H9 (cell line): ENCODE results near the gene SCAP. TPM values are rescaled to one million over a fixed set of nuclear protein-coding genes. Genes with fewer than 3 reads are reported as not detected.

Experiments
- DNase-seq: peaks from one replicate; pipeline ENCODE4 v3.0.0-alpha.2; 2017
- H2AFZ ChIP-seq: one replicate; pipeline ENCODE4 v1.6.1; 2013; ENCODE audit warnings: mild to moderate bottlenecking, low read length, control low read depth, moderate library complexity
- H2AK5ac ChIP-seq: 2 replicates; pipeline ENCODE4 v1.6.1; 2013; ENCODE audit warnings: low read length, control low read depth, mixed read lengths; ENCODE audit not compliant: insufficient read length
- H2BK120ac ChIP-seq: one replicate; pipeline ENCODE4 v1.6.1; 2013; ENCODE audit warnings: low read depth, mild to moderate bottlenecking, low read length, control low read depth, inconsistent platforms; ENCODE audit not compliant: poor library complexity, severe bottlenecking
- H2BK12ac ChIP-seq: 2 replicates; pipeline ENCODE4 v1.6.1; 2013; ENCODE audit warnings: low read length, control low read depth, mixed read lengths, low read depth; ENCODE audit not compliant: insufficient read length
- H2BK15ac ChIP-seq: 2 replicates; pipeline ENCODE4 v1.6.1; 2013; ENCODE audit warnings: low read depth, low read length, control low read depth
- H2BK20ac ChIP-seq: one replicate; pipeline ENCODE4 v1.6.1; 2013; ENCODE audit warnings: low read depth, mild to moderate bottlenecking, low read length, control low read depth, inconsistent platforms; ENCODE audit not compliant: poor library complexity, severe bottlenecking
- H2BK5ac ChIP-seq: 2 replicates; pipeline ENCODE4 v1.6.1; 2013; ENCODE audit warnings: low read length, control low read depth, mixed read lengths; ENCODE audit not compliant: insufficient read length
- H3K14ac ChIP-seq: 2 replicates; pipeline ENCODE4 v1.6.1; 2013; ENCODE audit warnings: low read length, control low read depth; ENCODE audit not compliant: insufficient read depth
- H3K18ac ChIP-seq: 2 replicates; pipeline ENCODE4 v1.6.1; 2013; ENCODE audit warnings: low read depth, mild to moderate bottlenecking, mixed read lengths, low read length, control low read depth; ENCODE audit not compliant: insufficient read length
- H3K23ac ChIP-seq: 2 replicates; pipeline ENCODE4 v1.6.1; 2013; ENCODE audit warnings: low read length, control low read depth, mixed read lengths, low read depth; ENCODE audit not compliant: insufficient read length
- H3K23me2 ChIP-seq: 2 replicates; pipeline ENCODE4 v1.6.1; 2013; ENCODE audit warnings: low read depth, mild to moderate bottlenecking, mixed read lengths, low read length, control low read depth; ENCODE audit not compliant: insufficient read length, poor library complexity, severe bottlenecking
- H3K27ac ChIP-seq: 2 replicates; pipeline ENCODE4 v1.5.1; 2013; ENCODE audit warnings: low read length, control low read depth, mixed read lengths, low read depth; ENCODE audit not compliant: insufficient read length
- H3K27me3 ChIP-seq: 2 replicates; pipeline ENCODE4 v1.6.1; 2013; ENCODE audit warnings: low read length, control low read depth, inconsistent platforms; ENCODE audit not compliant: insufficient read depth
- H3K4ac ChIP-seq: 2 replicates; pipeline ENCODE4 v1.6.1; 2013; ENCODE audit warnings: low read depth, mild to moderate bottlenecking, control low read depth, inconsistent platforms, low read length, moderate library complexity
- H3K4me1 ChIP-seq: 2 replicates; pipeline ENCODE4 v1.6.1; 2013; ENCODE audit warnings: low read length, control low read depth, inconsistent platforms; ENCODE audit not compliant: insufficient read depth
- H3K4me2 ChIP-seq: 2 replicates; pipeline ENCODE4 v1.6.1; 2013; ENCODE audit warnings: low read length, control low read depth, mixed read lengths; ENCODE audit not compliant: insufficient read length, insufficient read depth
- H3K56ac ChIP-seq: 2 replicates; pipeline ENCODE4 v1.6.1; 2013; ENCODE audit warnings: low read depth, mild to moderate bottlenecking, mixed read lengths, low read length, control low read depth; ENCODE audit not compliant: insufficient read length
- H3K79me1 ChIP-seq: 2 replicates; pipeline ENCODE4 v1.6.1; 2013; ENCODE audit warnings: low read depth, mild to moderate bottlenecking, moderate library complexity, low read length, control low read depth, inconsistent platforms; ENCODE audit not compliant: insufficient read depth, poor library complexity, severe bottlenecking
- H3K79me2 ChIP-seq: 2 replicates; pipeline ENCODE4 v1.6.1; 2013; ENCODE audit warnings: low read length, control low read depth, inconsistent platforms; ENCODE audit not compliant: insufficient read depth
- H3K9ac ChIP-seq: 2 replicates; pipeline ENCODE4 v1.6.1; 2013; ENCODE audit warnings: low read length, control low read depth, mixed read lengths; ENCODE audit not compliant: insufficient read length; ENCODE audit errors: extremely low read depth
- H3K9me3 ChIP-seq: one replicate; pipeline ENCODE4 v1.6.1; 2013; ENCODE audit warnings: low read depth, low read length, inconsistent platforms; ENCODE audit not compliant: control insufficient read depth
- H3T11ph ChIP-seq: one replicate; pipeline ENCODE4 v1.6.1; 2013; ENCODE audit warnings: mild to moderate bottlenecking, low read length, control low read depth, inconsistent platforms
- H4K20me1 ChIP-seq: one replicate; pipeline ENCODE4 v1.6.1; 2013; ENCODE audit not compliant: control insufficient read depth, insufficient read length, insufficient read depth
- H4K5ac ChIP-seq: 2 replicates; pipeline ENCODE4 v1.6.1; 2013; ENCODE audit warnings: low read depth, mild to moderate bottlenecking, mixed read lengths, low read length, control low read depth; ENCODE audit not compliant: insufficient read length
- H4K8ac ChIP-seq: replicated peaks from 2 replicates; pipeline ENCODE4 v1.6.1; 2013; ENCODE audit warnings: low read length, control low read depth, mixed read lengths, low read depth; ENCODE audit not compliant: insufficient read length
- H4K91ac ChIP-seq: 2 replicates; pipeline ENCODE4 v1.6.1; 2013; ENCODE audit warnings: low read depth, mild to moderate bottlenecking, moderate library complexity, mixed read lengths, low read length, control low read depth; ENCODE audit not compliant: insufficient read length
- H3K27ac Mint-ChIP-seq, 3 experiments: 2 replicates in 2 of 3; 3 replicates in 1 of 3; pipeline ENCODE4 v1.8.0; 2020 to 2021; ENCODE audit warnings: mixed read lengths in 3 of 3, mild to moderate bottlenecking in 1 of 3, moderate library complexity in 1 of 3
- H3K27me3 Mint-ChIP-seq: 2 replicates; pipeline ENCODE4 v1.8.0; 2021; ENCODE audit warnings: low read depth, mild to moderate bottlenecking, moderate library complexity, mixed read lengths
- H3K36me3 Mint-ChIP-seq, 3 experiments: 2 replicates in 2 of 3; 3 replicates in 1 of 3; pipeline ENCODE4 v1.8.0; 2020 to 2021; ENCODE audit warnings: low read depth in 3 of 3, mixed read lengths in 3 of 3; ENCODE audit not compliant: insufficient read depth in 1 of 3
- H3K4me1 Mint-ChIP-seq, 2 experiments: 2 replicates each; pipeline ENCODE4 v1.8.0; 2020; ENCODE audit warnings: mixed read lengths in 2 of 2
- H3K4me3 Mint-ChIP-seq, 2 experiments: 2 replicates in 1 of 2; 3 replicates in 1 of 2; pipeline ENCODE4 v1.8.0; 2020 to 2021; ENCODE audit warnings: mild to moderate bottlenecking in 2 of 2, mixed read lengths in 2 of 2, moderate library complexity in 1 of 2
- H3K9me3 Mint-ChIP-seq, 2 experiments: 2 replicates in 1 of 2; 3 replicates in 1 of 2; pipeline ENCODE4 v1.8.0; 2020; ENCODE audit warnings: mild to moderate bottlenecking in 2 of 2, mixed read lengths in 2 of 2, moderate library complexity in 1 of 2
- CTCF ChIP-seq: fragments of 200-600 bp; sonication (generic); conservative IDR thresholded peaks from 3 replicates; pipeline ENCODE4 v1.8.0; 2021; ENCODE audit warnings: antibody characterized with exemption, mild to moderate bottlenecking
- WGBS: extraction: QIAGEN DNeasy Blood & Tissue Kit; methylation state at CpG from one replicate; pipeline ENCODE4 v1.1.7; 2013; ENCODE audit warnings: missing lambda C conversion rate, low lambda C conversion rate, mixed read lengths; ENCODE audit not compliant: insufficient read length; ENCODE audit errors: extremely low coverage; 5-methylcytosine and 5-hydroxymethylcytosine counted together
- total RNA-seq: library from RNA; stranded (reverse); gene quantifications from 2 replicates; pipeline ENCODE4 v1.2.1, GENCODE V29; 2021

The SCAP gene
- total RNA-seq, 1 experiment from 2014 or later, result 104 TPM

- no peak overlapping the region for H3K18ac ChIP-seq
- no peak overlapping the region for H3K56ac ChIP-seq
- no peak overlapping the region for H3K27ac Mint-ChIP-seq
- no peak overlapping the region for H4K5ac ChIP-seq
- H4K8ac ChIP-seq, result no peak overlapping the region
- no peak overlapping the region for H2BK15ac ChIP-seq
- no peak for TF ChIP-seq CTCF
- no peak overlapping the region for H2AFZ ChIP-seq
- no peak overlapping the region for H3K14ac ChIP-seq
- no peaks in the 10 kb centered on the region for H3K27me3 ChIP-seq
- no peaks in the 10 kb centered on the region for H3K4me1 ChIP-seq
- no CpG with 5 or more reads among the region's 4 CpGs for WGBS
- no peaks in the 10 kb centered on the region for H3K9me3 ChIP-seq
- H3K9ac ChIP-seq, result no peak overlapping the region
- H3K9me3 Mint-ChIP-seq, result no peaks in the 10 kb centered on the region
- no peak overlapping the region for H3T11ph ChIP-seq
- H3K4me2 ChIP-seq, result no peak overlapping the region
- no peaks in the 10 kb centered on the region for H3K79me2 ChIP-seq
- no peaks in the 10 kb centered on the region for H3K79me1 ChIP-seq
- peaks cover 30 to 54% (median 50%) of the 10 kb centered on the region in 3 experiments; a peak in 6 of 7 replicates for H3K36me3 Mint-ChIP-seq
- no peak overlapping the region for H3K4ac ChIP-seq
- H3K27ac ChIP-seq, result no peak overlapping the region
- no peak overlapping the region for H2BK5ac ChIP-seq
- DNase-seq, result no peak
- H3K27me3 Mint-ChIP-seq, result no peaks in the 10 kb centered on the region
- H3K23me2 ChIP-seq, result no peaks in the 10 kb centered on the region
- no peak overlapping the region for H2BK20ac ChIP-seq
- H2BK12ac ChIP-seq, result no peak overlapping the region
- H4K91ac ChIP-seq, result no peak overlapping the region
- no peak overlapping the region for H3K4me3 Mint-ChIP-seq
- no peak overlapping the region for H3K23ac ChIP-seq
- no peak overlapping the region for H2AK5ac ChIP-seq
- peaks cover 0 to 3% of the 10 kb centered on the region in 2 experiments; a peak in 1 of 4 replicates for H3K4me1 Mint-ChIP-seq
- no peak overlapping the region for H2BK120ac ChIP-seq
- no peaks in the 10 kb centered on the region for H4K20me1 ChIP-seq
Measured at GRCh38 chr3:47495111-47495510, 19.4 kb upstream of the SCAP start.
